Aorta (tissue), 5 donors: ENCODE data around the gene BAIAP3. TPM values are rescaled to one million over a fixed set of nuclear protein-coding genes. Genes with fewer than 3 reads are reported as not detected.
A peak's percentile ranks its signal among the peaks of the same experiment; 100 is the strongest.

ENCODE experiments used
- ATAC-seq: fragments of 200-7000 bp; cut with Tn5 transposase; one replicate; pipeline ENCODE4 v1.9.1; 2022; ENCODE audit warnings: moderate library complexity; ENCODE audit not compliant: low FRiP score
- DNase-seq, 2 donors: peaks; one replicate each; pipeline ENCODE4 v3.0.0-alpha.2; 2020
- H3K27ac ChIP-seq, 2 donors: one replicate each; pipeline ENCODE4 v1.5.1; 2013; ENCODE audit warnings: low read length in 2 of 2, mild to moderate bottlenecking in 2 of 2, moderate library complexity in 2 of 2, control low read depth in 1 of 2, inconsistent platforms in 1 of 2, low read depth in 1 of 2
- H3K27me3 ChIP-seq, 2 donors: one replicate each; pipeline ENCODE4 v1.6.1; 2013; ENCODE audit warnings: control low read depth in 1 of 2, low read length in 1 of 2, mild to moderate bottlenecking in 1 of 2, moderate library complexity in 1 of 2; ENCODE audit not compliant: insufficient read depth in 2 of 2, control insufficient read depth in 1 of 2
- H3K36me3 ChIP-seq, 2 donors: one replicate each; pipeline ENCODE4 v1.6.1; 2013; ENCODE audit warnings: control low read depth in 1 of 2, low read length in 1 of 2, mild to moderate bottlenecking in 1 of 2; ENCODE audit not compliant: insufficient read depth in 2 of 2, control insufficient read depth in 1 of 2
- H3K4me1 ChIP-seq, 2 donors: one replicate each; pipeline ENCODE4 v1.6.1; 2013; ENCODE audit warnings: low read length in 2 of 2, control low read depth in 1 of 2, mild to moderate bottlenecking in 1 of 2, moderate library complexity in 1 of 2; ENCODE audit not compliant: insufficient read depth in 2 of 2, control insufficient read depth in 1 of 2
- H3K4me3 ChIP-seq, 2 donors: one replicate each; pipeline ENCODE4 v1.5.1; 2013; ENCODE audit warnings: low read length in 2 of 2, control low read depth in 1 of 2, mild to moderate bottlenecking in 1 of 2
- H3K9me3 ChIP-seq: one replicate; pipeline ENCODE4 v1.6.1; 2013; ENCODE audit warnings: mild to moderate bottlenecking, low read length; ENCODE audit not compliant: control insufficient read depth
- WGBS, 2 donors: extraction: QIAGEN DNeasy Blood & Tissue Kit; methylation state at CpG; one replicate each; pipeline ENCODE4 v1.1.7; 2013; 5-methylcytosine and 5-hydroxymethylcytosine counted together
- intact Hi-C, 2 donors: fragments of 100-400 bp; cut with DNase I; formaldehyde crosslinking; loops; one replicate each; pipeline versions ENCODE4 v1.14.2 to v1.15.0; 2022
- polyA plus RNA-seq, 2 donors: library from polyadenylated mRNA; stranded (reverse); fragments of 200-250 nt; gene quantifications; one replicate each; pipeline ENCODE4 v1.2.3, GENCODE V29; 2013
- total RNA-seq, 2 donors: library from RNA; stranded (reverse); fragmentation: NEBNext Ultra II Directional; extraction: Animal tissue kit (Norgen Biotek cat#: 25700); gene quantifications; one replicate each; pipeline ENCODE4 v1.2.1, GENCODE V29; 2021
- donor health status: healthy with polysubstance abuse.
- donor health status: Bipolar disorder and iron deficiency.
- donor health status: DM: no; HTN: no; CAD: no.
- donor health status: DM: no; HTN: no; CAD: no.
- donor health status: DM: yes; HTN: yes; CAD: no.

BAIAP3 gene
- total and polyA plus RNA-seq, 4 donors = 1.1 to 3.1 (median 1.9) TPM

DNA sequence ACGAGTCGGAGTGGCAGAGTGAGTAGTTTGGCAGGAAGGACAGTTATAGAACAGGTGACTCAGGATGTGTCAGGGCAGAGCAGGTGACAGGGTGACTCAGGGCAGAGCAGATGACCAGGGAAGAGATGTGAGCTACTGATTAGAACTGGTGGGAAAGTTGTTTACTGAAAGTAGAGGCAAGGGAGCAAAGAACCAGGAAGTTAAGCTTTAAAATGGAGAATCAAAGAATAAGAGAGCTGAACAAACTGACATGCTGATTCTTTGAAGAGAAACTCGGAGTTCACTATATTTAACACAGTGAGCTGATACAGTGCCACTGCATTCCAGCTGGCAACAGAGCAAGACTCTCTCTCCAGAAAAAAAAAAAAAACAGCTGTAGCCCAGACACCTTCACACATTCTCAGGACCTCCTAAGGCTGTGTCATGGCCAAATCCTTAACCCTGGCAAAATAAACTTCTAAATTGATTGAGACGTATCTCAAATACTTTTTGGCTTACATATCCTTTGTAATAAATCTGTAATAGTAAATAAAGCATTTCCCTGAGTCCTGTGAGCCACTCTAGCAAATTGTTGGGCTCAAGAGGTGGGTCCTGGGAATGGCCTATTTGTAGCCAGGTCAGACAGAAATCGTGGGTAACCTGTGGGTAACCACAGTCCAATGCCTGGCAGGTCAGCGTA is 36.3 kb upstream of the BAIAP3 start:
- 10 to 13% methylated on average over 6 of the region's 6 CpGs for WGBS, 2 donors
- H3K27ac ChIP-seq = no peak overlapping the region
- ATAC-seq (no peak), DNase-seq (no peak)
- intact Hi-C loops = no loop called here
- no peaks in the 10 kb centered on the region for H3K36me3 ChIP-seq
- H3K4me1 ChIP-seq = no peaks in the 10 kb centered on the region
- no peaks in the 10 kb centered on the region for H3K27me3 ChIP-seq
- H3K4me3 ChIP-seq = no peak overlapping the region
- no peaks in the 10 kb centered on the region for H3K9me3 ChIP-seq

DNA sequence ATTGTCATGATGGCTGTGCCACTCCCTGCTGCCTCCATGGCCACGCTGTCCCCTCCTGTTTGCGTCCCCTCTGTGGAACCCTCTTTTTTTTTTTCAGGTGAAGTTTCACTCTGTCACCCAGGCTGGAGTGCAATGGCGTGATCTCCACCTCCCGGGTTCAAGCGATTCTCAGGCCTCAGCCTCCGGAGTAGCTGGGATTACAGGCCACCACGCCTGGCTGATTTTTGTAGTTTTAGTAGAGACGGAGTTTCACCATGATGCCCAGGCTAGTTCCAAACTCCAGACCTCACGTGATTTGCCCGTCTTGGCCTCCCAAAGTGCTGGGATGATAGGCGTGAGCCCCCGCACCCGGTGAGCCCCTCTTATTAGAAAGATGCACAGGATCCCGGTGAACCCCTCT is 35.0 kb upstream of the BAIAP3 start:
- Histone ChIP-seq H3K27ac (no peak overlapping the region), H3K4me1 (no peaks in the 10 kb centered on the region), H3K27me3 (no peaks in the 10 kb centered on the region), H3K4me3 (no peak overlapping the region), H3K9me3 (no peaks in the 10 kb centered on the region), H3K36me3 (no peaks in the 10 kb centered on the region)
- intact Hi-C loops = no loop called here
- ATAC-seq = no peak
- WGBS, 2 donors = 94% methylated on average over 14 of the region's 14 CpGs
- DNase-seq = no peak

DNA sequence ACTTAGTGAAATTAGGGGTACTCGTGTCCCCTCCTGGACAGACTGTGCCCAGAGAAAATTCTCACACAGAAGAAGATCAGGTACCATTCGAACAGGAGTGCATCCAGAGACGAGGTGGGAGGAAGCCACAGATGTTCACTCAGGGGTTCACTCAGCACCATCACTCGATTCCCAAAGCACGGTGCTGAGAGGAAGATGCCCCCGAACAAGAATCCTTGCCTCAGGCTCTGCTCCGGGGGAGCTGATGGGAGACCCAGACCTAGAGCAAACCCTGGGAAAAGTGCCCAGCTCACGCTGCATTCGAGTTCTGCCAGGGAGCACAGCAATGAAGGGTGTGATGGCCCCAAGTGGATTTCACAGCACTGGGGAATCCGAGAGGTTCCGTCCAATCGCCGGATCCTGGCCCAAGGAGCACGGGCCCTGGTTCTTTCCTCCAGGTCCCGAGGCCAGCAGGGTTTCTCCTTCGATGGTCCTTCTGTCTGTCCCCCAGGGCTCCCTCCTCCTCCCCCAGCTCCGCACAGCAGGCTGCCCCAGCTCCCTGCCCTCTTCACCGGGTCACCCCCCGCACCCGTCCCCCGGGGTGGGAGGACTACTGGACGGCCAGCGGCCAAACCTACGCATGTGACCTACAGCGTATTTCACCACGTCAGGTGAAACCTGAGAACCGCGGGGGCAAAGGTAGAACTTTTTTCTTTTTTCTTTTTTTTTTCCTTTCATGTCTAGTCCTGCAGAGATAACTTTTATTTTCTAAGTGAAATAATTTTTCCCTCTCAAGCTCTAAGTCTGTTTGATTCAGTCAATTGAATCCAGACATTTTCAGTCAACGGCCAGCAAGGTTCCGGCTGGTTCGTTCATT is 34.2 kb upstream of the BAIAP3 start:
- ATAC-seq = no peak
- H3K36me3 ChIP-seq = no peaks in the 10 kb centered on the region
- no peaks in the 10 kb centered on the region for H3K4me1 ChIP-seq
- WGBS, 2 donors = 72 to 73% methylated on average over 31 of the region's 31 CpGs
- no peaks in the 10 kb centered on the region for H3K27me3 ChIP-seq
- DNase-seq = no peak
- no peaks in the 10 kb centered on the region for H3K9me3 ChIP-seq
- H3K4me3 ChIP-seq = no peak overlapping the region
- intact Hi-C loops = no loop called here
- no peak overlapping the region for H3K27ac ChIP-seq

DNA sequence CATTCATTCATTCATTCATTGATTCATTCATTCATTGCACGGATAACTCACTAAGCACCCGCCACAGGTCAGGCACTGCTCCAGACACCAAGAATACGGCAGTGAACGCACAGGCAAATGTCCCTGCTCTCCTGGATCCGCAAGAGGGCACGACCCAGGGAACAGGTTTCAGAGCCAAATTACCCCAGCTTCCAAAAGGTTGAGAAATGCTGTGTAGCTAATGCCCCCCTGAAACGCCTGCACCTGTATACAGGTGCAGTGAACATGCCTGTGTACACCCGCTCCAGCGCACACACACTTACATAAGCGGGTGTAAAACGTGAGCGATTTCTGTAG is 33.6 kb upstream of the BAIAP3 start:
- no peaks in the 10 kb centered on the region for H3K4me1 ChIP-seq
- ATAC-seq = no peak
- WGBS, 2 donors = 75 to 84% methylated on average over 12 of the region's 12 CpGs

DNA sequence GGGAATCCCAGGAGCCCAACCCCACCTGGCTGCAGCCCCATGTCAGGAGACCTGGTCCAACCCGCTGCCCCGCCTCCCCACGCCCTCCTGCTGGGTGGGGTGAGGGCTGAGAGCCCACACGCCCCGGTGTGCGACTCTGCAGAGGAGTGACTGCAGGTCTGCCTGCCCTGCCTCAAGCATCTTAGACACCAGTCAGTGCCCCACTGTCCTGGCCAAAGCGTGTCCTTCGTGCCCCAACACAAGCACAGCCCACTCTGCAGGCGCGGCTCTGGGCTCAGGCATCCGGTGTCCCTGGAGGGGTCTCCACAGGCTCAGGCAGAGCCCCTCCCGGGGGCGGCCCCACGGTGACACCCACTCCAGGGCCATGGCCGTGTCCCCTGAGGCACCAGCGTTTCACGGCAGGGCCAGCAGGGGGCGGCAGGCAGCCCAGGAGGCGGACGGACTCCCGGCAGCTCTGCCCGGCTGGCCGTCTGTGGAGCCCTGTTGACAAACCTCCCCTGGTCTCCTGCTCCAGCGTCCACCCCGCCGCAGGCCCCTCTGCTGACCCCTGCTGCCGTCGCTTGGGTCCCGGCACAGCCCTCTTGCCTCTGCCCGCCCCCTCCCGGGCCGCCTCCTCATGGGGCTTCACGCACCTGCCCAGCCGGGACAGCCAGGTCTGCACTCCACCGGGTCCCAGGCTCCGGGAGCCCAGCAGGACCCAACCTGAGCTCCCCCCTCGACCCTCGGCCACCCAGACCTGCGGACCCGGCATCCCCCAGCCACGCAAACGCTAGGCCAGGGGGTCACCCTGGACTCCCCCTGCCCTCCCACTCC is 32.6 kb upstream of the BAIAP3 start:
- Histone ChIP-seq H3K27ac (no peak overlapping the region), H3K4me1 (no peaks in the 10 kb centered on the region), H3K36me3 (no peaks in the 10 kb centered on the region), H3K4me3 (no peak overlapping the region), H3K27me3 (no peaks in the 10 kb centered on the region), H3K9me3 (no peaks in the 10 kb centered on the region)
- ATAC-seq (peak; percentile 67), DNase-seq (peak; percentile 80 to 88)
- 9 to 10% methylated on average over 30 to 42 of the region's 42 CpGs for WGBS, 2 donors
- intact Hi-C loops = loop anchor here in 1 of 2 donors (10.0 kb wide), 1 partner anchor 114 kb away; the partner anchor contains the start of gene UNKL

More for the DNA sequence above, 33.6 kb upstream of the BAIAP3 start:
- Histone ChIP-seq H3K36me3 (no peaks in the 10 kb centered on the region), H3K4me3 (no peak overlapping the region), H3K27ac (no peak overlapping the region), H3K9me3 (no peaks in the 10 kb centered on the region), H3K27me3 (no peaks in the 10 kb centered on the region)
- no peak for DNase-seq
- intact Hi-C loops = loop anchor here in 1 of 2 donors (10.0 kb wide), 1 partner anchor 115 kb away; the partner anchor contains the start of gene UNKL

DNA sequence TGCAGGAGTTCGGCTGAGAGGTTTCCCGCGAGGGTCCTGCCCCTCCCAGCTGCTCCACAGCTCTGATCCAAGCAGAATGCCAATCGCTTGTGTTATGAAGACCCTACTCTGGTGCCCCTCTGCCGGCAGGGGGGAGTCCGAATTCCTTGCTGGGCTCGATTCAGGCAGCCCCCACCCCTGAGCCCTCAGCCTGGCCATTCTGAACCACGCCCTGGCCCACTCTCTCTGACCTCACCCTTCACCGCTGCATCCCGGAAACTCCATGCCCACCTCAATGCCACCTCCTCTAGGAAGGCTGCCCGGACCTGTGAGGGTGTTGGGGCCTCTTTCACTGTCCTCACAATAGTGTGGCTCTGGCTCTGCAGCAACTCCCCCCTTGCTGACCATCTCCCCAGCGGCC is 31.9 kb upstream of the BAIAP3 start:
- WGBS, 2 donors = 78 to 81% methylated on average over 12 of the region's 12 CpGs
- Histone ChIP-seq H3K9me3 (no peaks in the 10 kb centered on the region), H3K27ac (no peak overlapping the region), H3K27me3 (no peaks in the 10 kb centered on the region), H3K36me3 (no peaks in the 10 kb centered on the region), H3K4me1 (no peaks in the 10 kb centered on the region), H3K4me3 (no peak overlapping the region)
- ATAC-seq (no peak), DNase-seq (no peak)
- intact Hi-C loops = loop anchor here in 1 of 2 donors (10.0 kb wide), 1 partner anchor 113 kb away; the partner anchor contains the start of gene UNKL

DNA sequence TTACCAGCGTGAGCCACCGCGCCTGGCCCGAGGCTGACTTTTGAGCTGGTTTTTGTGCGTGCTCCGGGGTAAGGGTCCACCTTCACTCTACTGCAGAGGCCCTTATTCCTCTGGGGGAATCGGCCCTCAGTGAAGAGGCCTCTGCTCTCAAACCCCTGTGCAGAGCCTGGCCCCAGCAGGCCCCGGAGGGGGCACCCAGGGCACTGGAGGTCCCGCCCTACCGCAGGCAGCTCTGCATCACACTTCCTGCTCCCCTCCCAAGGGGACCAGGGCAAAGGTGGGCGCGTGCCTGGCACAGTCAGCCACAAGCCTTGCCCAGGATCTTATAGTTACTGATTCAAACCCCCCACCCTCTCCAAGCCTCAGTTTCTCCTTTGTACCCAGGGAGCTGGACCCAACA is 27.6 kb upstream of the BAIAP3 start:
- DNase-seq (no peak), ATAC-seq (no peak)
- no peak overlapping the region for H3K27ac ChIP-seq
- WGBS, 2 donors = 71 to 73% methylated on average over 12 of the region's 12 CpGs
- no peaks in the 10 kb centered on the region for H3K9me3 ChIP-seq
- no peaks in the 10 kb centered on the region for H3K27me3 ChIP-seq
- peaks cover 0 to 2% of the 10 kb centered on the region in 2 donors for H3K4me1 ChIP-seq
- H3K36me3 ChIP-seq = no peaks in the 10 kb centered on the region
- no peak overlapping the region for H3K4me3 ChIP-seq
- intact Hi-C loops = loop anchor here (5.0 to 10.0 kb wide), 2 partner anchors 109 to 476 kb away; partner anchors contain the start of genes NUBP2 (in 1 of the 2), SPSB3 (in 1 of the 2) and UNKL (in 1 of the 2)

DNA sequence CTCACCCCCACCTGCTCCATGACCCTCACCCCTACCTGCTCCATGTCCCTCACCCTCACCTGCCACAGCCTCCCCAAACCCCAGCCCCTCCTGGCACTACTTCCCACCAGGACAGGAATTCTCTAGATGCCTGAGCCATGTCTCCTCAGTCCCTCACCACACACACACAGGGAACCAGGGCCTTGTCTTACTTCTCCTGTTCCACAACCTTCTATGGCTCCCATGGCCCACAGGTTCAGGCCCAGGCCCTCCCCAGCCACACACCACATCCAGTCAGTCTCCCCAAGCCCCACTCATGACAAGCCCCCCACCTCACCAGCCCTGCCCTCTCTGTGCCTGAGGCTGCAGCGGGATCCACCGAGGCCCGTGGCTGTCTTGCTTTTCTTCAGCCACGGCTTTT is 27.1 kb upstream of the BAIAP3 start:
- WGBS, 2 donors = 57 to 63% methylated on average over 4 of the region's 4 CpGs
- Histone ChIP-seq H3K4me3 (no peak overlapping the region), H3K27me3 (no peaks in the 10 kb centered on the region), H3K27ac (no peak overlapping the region), H3K9me3 (no peaks in the 10 kb centered on the region), H3K4me1 (peaks cover 0 to 2% of the 10 kb centered on the region in 2 donors), H3K36me3 (no peaks in the 10 kb centered on the region)
- DNase-seq = no peak
- no peak for ATAC-seq
- intact Hi-C loops = loop anchor here (5.0 to 10.0 kb wide), 2 partner anchors 108 to 476 kb away; partner anchors contain the start of genes NUBP2 (in 1 of the 2), SPSB3 (in 1 of the 2) and UNKL (in 1 of the 2)
